GM12874 (cell line): ENCODE results near the gene CKAP4.

Source experiments
- TF ChIP-seq, protein P1 (sequence below): IDR thresholded peaks from 2 replicates; pipeline ENCODE4 v1.5.1; 2011; ENCODE audit warnings: low read depth, mild to moderate bottlenecking, control low read depth, low read length, moderate library complexity; ENCODE audit not compliant: insufficient read depth

Gene CKAP4

GRCh38 chr12:106211973-106212372 is 35.8 kb downstream of the CKAP4 start:
- TF ChIP-seq, protein P1, sequence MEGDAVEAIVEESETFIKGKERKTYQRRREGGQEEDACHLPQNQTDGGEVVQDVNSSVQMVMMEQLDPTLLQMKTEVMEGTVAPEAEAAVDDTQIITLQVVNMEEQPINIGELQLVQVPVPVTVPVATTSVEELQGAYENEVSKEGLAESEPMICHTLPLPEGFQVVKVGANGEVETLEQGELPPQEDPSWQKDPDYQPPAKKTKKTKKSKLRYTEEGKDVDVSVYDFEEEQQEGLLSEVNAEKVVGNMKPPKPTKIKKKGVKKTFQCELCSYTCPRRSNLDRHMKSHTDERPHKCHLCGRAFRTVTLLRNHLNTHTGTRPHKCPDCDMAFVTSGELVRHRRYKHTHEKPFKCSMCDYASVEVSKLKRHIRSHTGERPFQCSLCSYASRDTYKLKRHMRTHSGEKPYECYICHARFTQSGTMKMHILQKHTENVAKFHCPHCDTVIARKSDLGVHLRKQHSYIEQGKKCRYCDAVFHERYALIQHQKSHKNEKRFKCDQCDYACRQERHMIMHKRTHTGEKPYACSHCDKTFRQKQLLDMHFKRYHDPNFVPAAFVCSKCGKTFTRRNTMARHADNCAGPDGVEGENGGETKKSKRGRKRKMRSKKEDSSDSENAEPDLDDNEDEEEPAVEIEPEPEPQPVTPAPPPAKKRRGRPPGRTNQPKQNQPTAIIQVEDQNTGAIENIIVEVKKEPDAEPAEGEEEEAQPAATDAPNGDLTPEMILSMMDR = no peak

DNA sequence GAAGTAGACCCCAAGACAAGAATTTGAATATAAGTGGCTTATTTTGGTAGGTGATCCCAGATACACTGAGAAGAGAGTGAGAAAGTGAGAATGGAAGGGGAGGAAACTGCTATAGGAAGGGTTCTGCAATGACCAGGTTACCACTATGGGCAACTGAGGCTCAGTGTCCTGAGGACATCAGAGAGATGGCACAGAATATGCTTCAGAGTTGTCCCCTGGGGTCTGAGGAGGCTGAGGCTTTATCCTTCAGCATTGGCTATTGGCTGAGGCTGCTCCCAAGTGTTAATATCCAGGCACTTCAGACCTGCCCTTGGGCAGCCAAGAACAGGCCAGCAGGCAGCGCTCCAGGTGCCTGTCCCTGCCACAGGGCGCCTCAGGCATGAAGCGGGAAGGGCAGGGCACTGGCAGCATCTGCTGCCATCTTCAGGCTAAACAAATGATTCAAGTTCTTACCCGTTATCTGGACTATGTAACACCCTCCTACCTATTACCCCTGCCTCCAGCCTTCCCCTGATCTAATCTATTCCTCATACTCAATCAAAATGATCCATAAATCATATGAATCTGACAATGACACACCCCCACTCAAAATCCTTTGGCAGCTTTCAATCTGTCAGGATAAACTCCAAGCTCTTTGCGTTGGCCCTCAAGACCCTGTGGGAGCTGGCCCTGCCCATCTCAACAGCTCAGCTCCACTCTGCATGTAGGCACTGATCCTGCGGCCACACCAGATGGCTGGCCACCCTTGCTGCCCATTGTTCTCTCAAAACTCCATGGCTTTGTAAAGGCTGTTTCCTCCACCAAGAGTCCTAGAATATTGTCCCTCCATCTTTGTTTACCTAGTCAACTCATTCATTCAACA is 42.4 kb downstream of the CKAP4 start:
- TF ChIP-seq, protein P1 = no peak

GRCh38 chr12:106204312-106204711 is 43.5 kb downstream of the CKAP4 start:
- TF ChIP-seq, protein P1 = no peak

DNA sequence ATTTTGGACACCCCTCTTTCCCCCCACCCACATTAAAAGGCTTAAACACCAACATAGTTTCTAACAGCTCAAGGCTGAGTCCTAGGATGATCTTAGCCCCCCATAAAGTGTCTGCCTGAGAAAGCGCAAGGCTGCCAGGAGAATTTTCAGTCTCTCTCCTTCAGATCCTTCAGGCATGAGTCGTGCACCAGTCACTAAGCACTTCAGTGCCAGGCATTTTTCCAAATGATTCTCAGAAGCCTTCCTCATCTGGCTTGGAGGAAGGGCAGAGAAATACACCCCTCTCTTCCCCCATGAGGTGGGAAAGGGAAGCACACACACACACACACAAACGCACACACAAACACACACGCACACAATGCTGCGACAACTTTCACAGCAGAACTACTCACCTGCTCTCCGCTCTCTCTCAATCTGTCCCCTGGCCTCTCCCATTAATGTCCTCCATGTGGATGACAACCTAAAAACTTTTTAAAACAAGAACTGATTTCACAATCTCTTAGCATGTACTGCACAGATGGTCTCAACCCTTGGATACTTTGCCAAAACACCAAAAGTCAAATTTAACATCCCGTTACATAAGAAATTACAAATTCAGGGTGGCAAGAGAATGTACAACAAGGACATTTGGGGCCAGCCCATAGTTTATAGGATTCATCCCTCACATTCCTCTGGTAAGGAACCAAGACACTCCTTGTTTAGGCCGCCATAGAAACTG is 49.8 kb downstream of the CKAP4 start:
- TF ChIP-seq, protein P1 = no peak

DNA sequence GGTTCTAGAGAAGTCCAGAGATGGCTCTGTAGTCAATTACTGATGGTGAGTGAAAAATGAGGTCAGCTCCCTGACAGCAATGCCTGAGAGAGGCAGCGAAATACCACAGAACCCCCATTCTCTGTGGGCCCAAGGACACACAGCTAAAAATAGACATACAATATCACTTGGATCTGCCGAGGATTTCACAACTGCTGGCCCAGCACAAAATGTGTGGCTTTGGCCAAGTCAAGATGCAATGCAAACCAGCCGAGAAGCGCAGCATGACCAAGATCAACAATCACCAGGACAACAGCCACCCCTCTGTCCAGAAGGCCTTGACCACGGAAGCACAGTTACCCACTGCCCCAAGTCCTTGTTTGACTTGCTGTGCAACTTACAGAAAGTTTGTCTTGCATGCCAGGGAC is 52.2 kb downstream of the CKAP4 start:
- TF ChIP-seq, protein P1 = no peak

- TF ChIP-seq, protein P1 = no peak
These were observed 53.5 kb downstream of the CKAP4 start for GRCh38 chr12:106194351-106194750.

DNA sequence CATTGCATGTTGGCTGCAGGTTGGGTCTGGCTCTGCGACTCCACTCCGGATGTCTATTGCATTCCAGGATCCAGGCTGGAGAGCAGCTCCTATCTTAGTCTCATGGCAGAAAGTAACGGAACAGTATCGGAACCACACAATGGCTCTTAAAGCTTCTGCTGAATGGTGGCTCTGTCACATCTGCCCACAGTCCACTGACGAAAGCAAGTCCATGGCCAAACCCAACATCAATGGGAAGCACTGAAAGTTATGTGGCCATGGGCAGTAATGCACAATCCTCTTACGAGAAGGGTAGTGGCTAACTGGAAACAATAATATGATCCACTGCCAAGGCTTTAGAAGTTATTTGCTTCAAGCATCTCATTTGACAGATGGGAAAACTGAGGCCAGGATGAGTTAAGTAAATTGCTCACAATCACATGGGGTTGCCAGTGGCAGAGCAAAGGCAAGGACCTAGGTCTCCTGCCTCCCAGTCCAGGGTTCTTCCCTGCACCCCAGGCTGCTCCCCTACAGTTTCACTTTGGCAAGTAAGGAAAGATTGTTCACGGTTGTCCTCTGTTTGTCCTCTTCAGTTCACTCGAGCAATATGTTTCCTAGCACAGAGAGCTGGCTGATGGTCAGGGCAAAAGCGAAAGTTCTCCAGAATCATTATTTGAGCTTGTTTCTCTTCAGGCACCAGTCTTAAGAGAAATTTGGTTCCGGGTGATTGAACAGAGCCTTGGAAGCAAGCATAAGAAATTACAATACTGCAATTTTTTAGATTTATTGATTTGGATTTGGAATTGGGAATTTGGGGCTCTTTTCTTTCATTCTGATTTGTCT is 54.2 kb downstream of the CKAP4 start:
- TF ChIP-seq, protein P1 = no peak
